ENCODE data around the gene FAM131C. TPM values are rescaled to one million over a fixed set of nuclear protein-coding genes. Genes with fewer than 3 reads are reported as not detected.
A peak's percentile ranks its signal among the peaks of the same experiment; 100 is the strongest.

FAM131C gene
- total RNA-seq, 1 experiment from 2014 or later: 3.4 TPM

GRCh38 chr1:16117369-16117768 lies 43.9 kb upstream of the FAM131C start:
- no peaks in the 10 kb centered on the region for H3K27me3 ChIP-seq (ENCODE audit: control insufficient read depth, insufficient read depth, low read length)
- H3K27ac ChIP-seq (ENCODE audit: low read length): no peak overlapping the region; the same call in 1 of the 2 replicates
- H3K36me3 ChIP-seq (ENCODE audit: control insufficient read depth, insufficient read depth, low read length): no peaks in the 10 kb centered on the region
- no TSS peak for BruUV-seq (replicated peaks)
- intact Hi-C loops (cut with micrococcal nuclease; ENCODE audit: unreplicated experiment) (no loop called here), in situ Hi-C loops (cut with HindIII; ENCODE audit: low pct_unique_long_range_greater_than_20kb, low sequenced_read_pairs) (no loop called here)
- no peak for DNase-seq (ENCODE audit: low read depth, low spot score)
- TF ChIP-seq TCF7L2 (IDR thresholded peaks at IDR 0.05; ENCODE audit: low read depth, low read length): no peak
- no peak for TF ChIP-seq SIN3A (IDR thresholded peaks at IDR 0.05; ENCODE audit: borderline replicate concordance, insufficient read depth, low read depth, low read length)
- no peak for TF ChIP-seq CTCF (IDR thresholded peaks at IDR 0.05)
- no peak for TF ChIP-seq POLR2AphosphoS5 (IDR thresholded peaks at IDR 0.05; ENCODE audit: low read depth, low read length)
- TF ChIP-seq, protein P1, sequence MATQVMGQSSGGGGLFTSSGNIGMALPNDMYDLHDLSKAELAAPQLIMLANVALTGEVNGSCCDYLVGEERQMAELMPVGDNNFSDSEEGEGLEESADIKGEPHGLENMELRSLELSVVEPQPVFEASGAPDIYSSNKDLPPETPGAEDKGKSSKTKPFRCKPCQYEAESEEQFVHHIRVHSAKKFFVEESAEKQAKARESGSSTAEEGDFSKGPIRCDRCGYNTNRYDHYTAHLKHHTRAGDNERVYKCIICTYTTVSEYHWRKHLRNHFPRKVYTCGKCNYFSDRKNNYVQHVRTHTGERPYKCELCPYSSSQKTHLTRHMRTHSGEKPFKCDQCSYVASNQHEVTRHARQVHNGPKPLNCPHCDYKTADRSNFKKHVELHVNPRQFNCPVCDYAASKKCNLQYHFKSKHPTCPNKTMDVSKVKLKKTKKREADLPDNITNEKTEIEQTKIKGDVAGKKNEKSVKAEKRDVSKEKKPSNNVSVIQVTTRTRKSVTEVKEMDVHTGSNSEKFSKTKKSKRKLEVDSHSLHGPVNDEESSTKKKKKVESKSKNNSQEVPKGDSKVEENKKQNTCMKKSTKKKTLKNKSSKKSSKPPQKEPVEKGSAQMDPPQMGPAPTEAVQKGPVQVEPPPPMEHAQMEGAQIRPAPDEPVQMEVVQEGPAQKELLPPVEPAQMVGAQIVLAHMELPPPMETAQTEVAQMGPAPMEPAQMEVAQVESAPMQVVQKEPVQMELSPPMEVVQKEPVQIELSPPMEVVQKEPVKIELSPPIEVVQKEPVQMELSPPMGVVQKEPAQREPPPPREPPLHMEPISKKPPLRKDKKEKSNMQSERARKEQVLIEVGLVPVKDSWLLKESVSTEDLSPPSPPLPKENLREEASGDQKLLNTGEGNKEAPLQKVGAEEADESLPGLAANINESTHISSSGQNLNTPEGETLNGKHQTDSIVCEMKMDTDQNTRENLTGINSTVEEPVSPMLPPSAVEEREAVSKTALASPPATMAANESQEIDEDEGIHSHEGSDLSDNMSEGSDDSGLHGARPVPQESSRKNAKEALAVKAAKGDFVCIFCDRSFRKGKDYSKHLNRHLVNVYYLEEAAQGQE (IDR thresholded peaks at IDR 0.05; ENCODE audit: insufficient read depth in 1 of 2, low read depth in 2 of 2, low read length in 1 of 2): no peak
- H3K9me3 ChIP-seq (ENCODE audit: control insufficient read depth, insufficient read depth, low read depth, low read length): no peaks in the 10 kb centered on the region
- ATAC-seq: no peak
- H3K4me1 ChIP-seq (ENCODE audit: control insufficient read depth, insufficient read depth, low read length): peaks cover 44% of the 10 kb centered on the region
- ChIA-PET POLR2A (interaction anchor here (0.5 kb wide), 1 partner anchor 31 kb away, joined by 6 read pairs; no protein-coding TSS in a partner anchor), CTCF (interaction anchor here (0.7 to 1.0 kb wide), 2 partner anchors 35 to 89 kb away, joined by 3 to 4 read pairs; no protein-coding TSS in a partner anchor)
- H3K4me3 ChIP-seq (ENCODE audit: low read depth in 2 of 2, low read length in 2 of 2): no peak overlapping the region

- in situ Hi-C loops (cut with HindIII; ENCODE audit: low pct_unique_long_range_greater_than_20kb, low sequenced_read_pairs): no loop called here
These were observed 43.2 kb upstream of the FAM131C start for GRCh38 chr1:16116625-16117024.

More at GRCh38 chr1:16116625-16117024, 43.2 kb upstream of the FAM131C start:
- H3K27ac ChIP-seq (ENCODE audit: low read length): peak overlapping the region; percentile 61; the same call in 1 of the 2 replicates
- ATAC-seq (no peak), DNase-seq (ENCODE audit: low read depth, low spot score) (no peak)
- no peak overlapping the region for H3K4me3 ChIP-seq (ENCODE audit: low read depth in 2 of 2, low read length in 2 of 2)
- BruUV-seq (replicated peaks): no TSS peak
- no peaks in the 10 kb centered on the region for H3K9me3 ChIP-seq (ENCODE audit: control insufficient read depth, insufficient read depth, low read depth, low read length)
- intact Hi-C loops (cut with micrococcal nuclease; ENCODE audit: unreplicated experiment): no loop called here
- ChIA-PET POLR2A (no interaction called here), CTCF (no interaction called here)
- no peak for TF ChIP-seq CTCF (IDR thresholded peaks at IDR 0.05)
- H3K4me1 ChIP-seq (ENCODE audit: control insufficient read depth, insufficient read depth, low read length): peaks cover 42% of the 10 kb centered on the region
- no peaks in the 10 kb centered on the region for H3K27me3 ChIP-seq (ENCODE audit: control insufficient read depth, insufficient read depth, low read length)
- no peaks in the 10 kb centered on the region for H3K36me3 ChIP-seq (ENCODE audit: control insufficient read depth, insufficient read depth, low read length)

All from Panc1 (cell line).